Hepatic stellate cell (primary cell): ENCODE results near the gene ZNF582.
A peak's percentile ranks its signal among the peaks of the same experiment; 100 is the strongest.

Experiments used
- DNase-seq: peaks from one replicate; pipeline ENCODE4 v3.0.0; 2011; ENCODE audit warnings: low spot score

ZNF582 gene

GRCh38 chr19:56393119-56394012, at the start of gene ZNF582:
TSS of gene ZNF582 (minus strand) at chr19:56393534. CDS start at chr19:56391752, 1,782 bp downstream.
- peak; percentile 95 for DNase-seq

GRCh38 chr19:56441206-56441792, 48.0 kb upstream of the ZNF582 start:
- DNase-seq, result no peak

DNA sequence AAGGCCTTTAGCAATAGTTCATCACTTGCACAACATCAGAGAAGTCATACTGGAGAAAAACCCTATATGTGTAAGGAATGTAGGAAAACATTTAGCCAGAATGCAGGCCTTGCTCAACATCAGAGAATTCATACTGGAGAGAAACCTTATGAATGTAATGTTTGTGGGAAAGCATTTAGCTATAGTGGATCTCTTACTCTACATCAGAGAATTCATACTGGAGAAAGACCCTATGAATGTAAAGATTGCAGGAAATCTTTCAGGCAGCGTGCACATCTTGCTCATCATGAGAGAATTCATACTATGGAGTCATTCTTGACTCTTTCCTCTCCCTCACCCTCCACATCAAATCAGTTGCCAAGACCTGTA, 30.6 kb upstream of the ZNF582 start:
- DNase-seq, result no peak

DNA sequence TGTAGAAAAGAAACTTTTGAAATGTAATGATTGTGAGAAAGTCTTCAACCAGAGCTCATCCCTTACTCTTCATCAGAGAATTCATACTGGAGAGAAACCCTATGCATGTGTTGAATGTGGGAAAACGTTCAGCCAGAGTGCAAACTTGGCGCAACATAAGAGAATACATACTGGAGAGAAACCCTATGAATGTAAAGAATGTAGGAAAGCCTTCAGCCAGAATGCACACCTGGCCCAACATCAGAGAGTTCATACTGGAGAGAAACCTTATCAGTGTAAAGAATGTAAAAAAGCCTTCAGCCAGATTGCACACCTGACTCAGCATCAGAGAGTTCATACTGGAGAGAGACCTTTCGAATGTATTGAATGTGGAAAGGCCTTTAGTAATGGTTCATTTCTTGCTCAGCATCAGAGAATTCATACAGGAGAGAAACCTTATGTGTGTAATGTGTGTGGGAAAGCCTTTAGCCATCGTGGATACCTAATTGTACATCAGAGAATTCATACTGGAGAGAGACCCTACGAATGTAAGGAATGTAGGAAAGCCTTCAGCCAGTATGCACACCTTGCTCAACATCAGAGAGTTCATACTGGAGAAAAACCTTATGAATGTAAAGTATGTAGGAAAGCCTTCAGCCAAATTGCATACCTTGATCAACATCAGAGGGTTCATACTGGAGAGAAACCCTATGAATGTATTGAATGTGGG, 30.1 kb upstream of the ZNF582 start:
- no peak for DNase-seq

- no peak for DNase-seq
Measured at GRCh38 chr19:56405062-56405461, 11.7 kb upstream of the ZNF582 start.

DNA sequence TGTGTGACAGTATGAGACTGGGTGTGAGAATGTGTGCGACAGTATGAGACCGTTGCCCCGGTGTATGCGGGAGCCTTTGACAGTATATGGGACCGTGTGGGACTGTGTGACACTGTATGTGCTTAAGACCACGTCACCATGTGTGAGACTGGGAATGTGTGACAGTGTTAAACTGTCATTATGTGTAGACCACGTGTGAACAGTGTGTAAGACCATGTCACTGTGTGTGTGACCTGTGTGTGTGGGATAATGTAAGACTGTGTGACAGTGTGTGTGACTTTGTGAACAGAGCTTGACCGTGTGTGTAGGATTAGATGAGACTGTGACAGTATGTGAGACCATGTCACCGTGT, 11.3 kb upstream of the ZNF582 start:
- DNase-seq, result peak; percentile 2

GRCh38 chr19:56403764-56404704, 10.7 kb upstream of the ZNF582 start, which contains the start of gene ZNF583:
TSS of gene ZNF583 (plus strand) at chr19:56404332. CDS start at chr19:56407115, 2,783 bp downstream.
- peak; percentile 99 for DNase-seq

DNA sequence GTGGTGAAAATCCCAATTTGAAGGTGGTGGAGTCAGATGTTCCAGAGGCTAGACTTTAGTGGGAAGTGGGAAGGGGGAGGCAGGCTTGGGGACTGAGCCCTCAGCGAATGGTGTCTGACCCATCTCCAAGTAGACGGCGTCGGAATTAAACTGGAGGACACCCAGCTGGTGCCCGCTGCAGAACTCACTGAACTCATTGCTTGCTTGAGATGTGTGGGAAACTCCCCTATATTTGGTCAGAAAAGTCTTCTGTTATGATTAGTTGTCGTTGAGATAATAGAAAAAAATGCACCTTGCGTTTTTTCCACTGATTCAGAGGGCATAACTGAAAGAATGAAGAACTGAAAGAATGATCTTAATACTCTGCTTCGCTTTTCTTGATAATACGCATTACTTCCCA, 9.9 kb upstream of the ZNF582 start:
- peak; percentile 4 for DNase-seq

- DNase-seq, result no peak
Measured at GRCh38 chr19:56400485-56400884, 7.2 kb upstream of the ZNF582 start.

DNA sequence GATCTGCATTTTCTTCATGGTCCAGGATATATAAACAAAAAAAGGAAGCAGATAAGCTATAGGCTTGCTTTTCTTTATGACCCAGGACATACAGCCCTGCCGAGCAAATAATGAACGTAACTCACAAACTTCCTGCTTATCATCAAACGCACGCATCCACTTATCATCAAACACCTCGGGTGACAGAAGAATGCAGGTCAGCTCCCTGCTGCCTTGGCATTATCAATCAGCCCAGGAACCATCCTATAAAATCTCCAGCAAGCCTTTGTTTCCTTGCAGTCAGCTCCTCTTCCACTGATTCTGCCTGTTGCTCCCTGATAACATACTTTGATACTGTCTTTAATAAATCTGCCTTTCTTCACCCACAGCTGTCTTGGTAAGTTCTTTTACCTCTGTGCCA, 5.5 kb upstream of the ZNF582 start:
- DNase-seq, result no peak

DNA sequence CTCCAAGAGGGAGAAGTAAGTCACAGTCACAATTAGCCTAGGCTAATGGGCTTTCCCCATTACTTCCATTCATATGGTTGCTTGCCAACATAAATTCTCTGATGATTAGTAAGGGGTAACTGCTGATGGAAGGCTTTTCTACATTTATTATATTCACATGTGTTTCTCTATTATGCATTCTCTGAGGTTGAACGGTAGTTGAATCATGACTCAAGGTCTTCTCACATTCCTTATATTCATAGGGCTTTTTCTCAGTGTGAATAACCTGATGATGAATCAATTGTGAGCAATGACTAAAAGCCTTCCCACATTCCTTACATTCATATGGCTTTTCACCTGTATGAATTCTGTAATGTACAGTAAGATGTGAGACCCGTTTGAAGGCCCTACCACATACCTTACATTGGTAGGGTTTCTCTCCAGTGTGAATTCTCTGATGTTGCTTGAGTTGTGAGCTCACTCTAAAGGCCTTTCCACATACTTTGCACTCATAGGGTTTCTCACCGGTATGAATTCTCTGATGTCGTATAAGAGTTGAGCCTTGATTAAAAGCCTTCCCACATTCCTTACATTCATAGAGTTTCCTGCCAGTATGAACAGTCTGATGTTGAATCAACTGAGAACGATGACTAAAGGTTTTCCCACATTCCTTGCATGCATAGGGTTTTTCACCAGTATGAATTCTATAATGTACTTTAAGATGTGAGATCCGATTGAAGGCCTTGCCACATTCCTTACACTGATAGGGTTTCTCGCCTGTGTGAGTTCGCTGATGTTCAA, 9.3 kb downstream of the ZNF582 start:
- no peak for DNase-seq

- DNase-seq, result no peak
Measured at GRCh38 chr19:56377105-56377924, 16.0 kb downstream of the ZNF582 start.

GRCh38 chr19:56372281-56372680, 21.1 kb downstream of the ZNF582 start:
- DNase-seq, result no peak

GRCh38 chr19:56369886-56370676, 23.3 kb downstream of the ZNF582 start:
- DNase-seq, result no peak

DNA sequence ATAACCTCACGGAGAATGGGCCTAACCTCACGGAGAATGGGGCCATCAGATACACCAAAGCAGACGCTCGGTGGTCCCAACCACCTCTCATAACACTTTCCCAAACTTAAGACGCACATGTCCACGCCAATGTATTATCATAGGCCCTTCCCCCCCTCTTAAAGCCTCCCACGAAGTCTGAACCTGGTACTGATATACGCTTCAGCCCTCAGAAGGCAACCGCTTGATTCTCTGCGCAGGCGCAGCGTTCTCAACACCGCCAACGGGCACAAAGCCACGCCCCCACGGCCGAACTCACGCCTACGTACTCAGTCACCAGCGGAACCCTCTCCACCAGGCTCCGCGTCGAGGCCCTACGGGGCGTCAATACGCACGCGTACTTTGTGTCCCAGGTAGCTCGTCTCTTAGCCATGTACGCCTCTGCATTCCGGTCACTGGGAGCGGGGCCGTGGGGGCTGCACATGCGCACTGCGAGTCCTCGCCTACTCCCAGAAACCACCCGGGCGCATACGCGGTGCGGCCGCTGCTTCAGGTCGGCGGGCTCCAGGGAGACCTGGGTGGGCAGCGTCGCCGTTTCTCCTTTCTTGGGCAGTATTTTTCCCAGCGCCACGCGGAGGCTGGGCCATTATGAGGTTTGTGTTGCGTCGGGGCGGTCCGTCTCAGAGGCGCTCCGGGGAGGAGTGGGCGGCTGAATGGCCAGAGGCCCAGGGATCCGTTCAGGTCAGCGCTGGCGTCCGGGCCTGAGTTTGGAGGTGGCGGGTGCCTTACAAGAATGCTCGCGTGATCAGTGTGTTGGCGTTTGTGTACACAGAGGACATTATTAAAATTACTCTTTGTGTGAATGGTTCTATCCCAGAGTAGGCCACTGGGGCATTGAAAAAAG, 25.3 kb downstream of the ZNF582 start:
- peak; percentile 87 for DNase-seq

- DNase-seq, result no peak
Measured at GRCh38 chr19:56360841-56361240, 32.5 kb downstream of the ZNF582 start.

- no peak for DNase-seq
Measured at GRCh38 chr19:56356944-56357343, 36.4 kb downstream of the ZNF582 start.

GRCh38 chr19:56355517-56355916, 37.8 kb downstream of the ZNF582 start:
- DNase-seq, result no peak
